OCI-M1 (cell line): ENCODE measurements around the gene MRFAP1L1.
"Not testable (repeated sequence)": the region's sequence is repeated elsewhere in the genome, so short reads cannot be mapped to it uniquely, and the experiment has no call there.

ENCODE experiments used
- DNase-seq: peaks from one replicate; lab custom pipeline; 2025; lab: John Stamatoyannopoulos, UW

MRFAP1L1 gene

GRCh38 chr4:6688879-6689505, 20.7 kb downstream of the MRFAP1L1 start:
- peak; percentile 76 for DNase-seq

GRCh38 chr4:6687947-6688878, 21.5 kb downstream of the MRFAP1L1 start:
- DNase-seq: no peak

- DNase-seq: no peak
Measured at GRCh38 chr4:6686104-6686787, 23.4 kb downstream of the MRFAP1L1 start.

GRCh38 chr4:6684656-6685055, 25.0 kb downstream of the MRFAP1L1 start:
- DNase-seq: no peak

GRCh38 chr4:6682862-6683590, 26.6 kb downstream of the MRFAP1L1 start:
- DNase-seq: no peak

GRCh38 chr4:6681191-6681590, 28.5 kb downstream of the MRFAP1L1 start:
- DNase-seq: peak; percentile 34

GRCh38 chr4:6680372-6681034, 29.2 kb downstream of the MRFAP1L1 start:
- DNase-seq: no peak

GRCh38 chr4:6676722-6677558, 32.7 kb downstream of the MRFAP1L1 start:
- no peak for DNase-seq

GRCh38 chr4:6674500-6675149, 35.0 kb downstream of the MRFAP1L1 start:
- peak; percentile 74 for DNase-seq

GRCh38 chr4:6673660-6674499, 35.8 kb downstream of the MRFAP1L1 start:
- peak; percentile 97 for DNase-seq

GRCh38 chr4:6673191-6673659, 36.4 kb downstream of the MRFAP1L1 start:
- DNase-seq: peak; percentile 40

- DNase-seq: not testable (repeated sequence)
Measured at GRCh38 chr4:6672541-6673190, 37.0 kb downstream of the MRFAP1L1 start.

GRCh38 chr4:6672131-6672530, 37.5 kb downstream of the MRFAP1L1 start:
- no peak for DNase-seq

GRCh38 chr4:6671648-6672047, 38.0 kb downstream of the MRFAP1L1 start:
- DNase-seq: no peak

GRCh38 chr4:6668391-6668790, 41.3 kb downstream of the MRFAP1L1 start:
- no peak for DNase-seq

- DNase-seq: no peak
Measured at GRCh38 chr4:6665320-6665654, 44.4 kb downstream of the MRFAP1L1 start.

GRCh38 chr4:6663596-6664393, 45.9 kb downstream of the MRFAP1L1 start:
- DNase-seq: no peak

- no peak for DNase-seq
Measured at GRCh38 chr4:6662591-6662990, 47.1 kb downstream of the MRFAP1L1 start.
